ENCODE data around the gene RAB5A.
"Not testable (repeated sequence)": the region's sequence is repeated elsewhere in the genome, so short reads cannot be mapped to it uniquely, and the experiment has no call there.

Gene RAB5A

GRCh38 chr3:20028905-20029331, 82.0 kb downstream of the RAB5A start:
- no peak for DNase-seq (ENCODE audit: low read depth)

GRCh38 chr3:20031939-20032338, 85.0 kb downstream of the RAB5A start:
- DNase-seq (ENCODE audit: low read depth): not testable (repeated sequence)
